Suppressor macrophage treated with lipopolysaccharide for 4 hours (primary cell): ENCODE results near the gene IMPDH2.
"Not testable (repeated sequence)": the region's sequence is repeated elsewhere in the genome, so short reads cannot be mapped to it uniquely, and the experiment has no call there.

ENCODE experiments used
- DNase-seq: peaks from one replicate; pipeline ENCODE4 v3.0.0-alpha.2; 2020

The IMPDH2 gene

DNA sequence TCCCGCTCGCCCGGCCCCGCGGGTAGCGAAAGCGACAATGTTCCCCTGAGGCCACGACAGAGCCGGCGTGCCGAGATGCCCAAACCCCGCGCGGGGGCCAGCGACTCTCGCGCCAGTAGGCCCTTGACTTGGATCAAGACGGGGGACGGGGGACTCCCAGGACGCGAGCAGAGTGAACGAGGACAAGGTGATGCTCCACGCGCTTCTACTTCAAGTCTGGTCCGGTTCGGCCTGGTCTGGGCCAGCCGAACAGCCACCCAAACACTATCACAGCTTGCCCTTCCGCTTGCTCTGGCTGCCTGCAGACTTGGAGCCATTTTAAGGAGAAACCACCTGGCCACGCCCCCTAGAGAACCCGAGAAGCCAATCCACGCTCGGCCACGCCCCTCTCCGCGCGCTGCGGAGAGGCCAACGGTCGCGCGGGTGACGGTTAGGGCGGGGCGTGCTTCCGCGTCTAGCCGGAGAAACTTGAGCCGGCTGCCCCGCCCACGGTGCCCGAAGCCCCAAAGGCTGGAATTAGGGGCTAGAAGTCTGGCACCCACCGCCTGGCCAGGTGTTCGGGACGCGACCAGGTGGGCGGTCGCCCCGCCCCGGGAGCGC is 7.9 kb downstream of the IMPDH2 start:
- DNase-seq, result peak; percentile 100

GRCh38 chr3:49020330-49021212 is 8.6 kb downstream of the IMPDH2 start:
- peak; percentile 82 for DNase-seq

DNA sequence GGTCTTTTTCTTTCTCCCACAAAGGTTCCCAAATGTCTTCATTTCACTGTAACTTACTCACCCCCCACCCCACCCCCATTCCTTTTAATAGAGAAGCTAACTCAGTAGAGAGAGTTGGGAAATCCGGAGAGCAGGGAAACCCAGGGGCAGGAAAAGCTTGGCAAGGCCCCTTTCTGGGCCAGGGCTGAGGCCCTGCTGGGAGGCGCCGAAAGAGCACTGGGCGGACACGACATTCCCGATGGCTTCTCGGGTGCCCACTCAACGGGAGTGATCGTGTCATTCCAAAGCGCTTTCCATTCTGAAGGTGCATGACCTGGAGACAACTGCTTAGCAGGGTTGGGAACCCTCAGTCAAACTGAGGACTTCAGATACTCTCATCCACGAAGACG is 9.3 kb downstream of the IMPDH2 start:
- peak; percentile 78 for DNase-seq

GRCh38 chr3:49018707-49019006 is 10.5 kb downstream of the IMPDH2 start:
- no peak for DNase-seq

GRCh38 chr3:49017971-49018706 is 11.1 kb downstream of the IMPDH2 start, which contains the start of gene DALRD3:
Gene DALRD3 (minus strand): TSS chr3:49018580. CDS start chr3:49018564, 16 bp downstream.
- DNase-seq, result peak; percentile 61

- no peak for DNase-seq
These were observed 11.8 kb downstream of the IMPDH2 start for GRCh38 chr3:49017229-49017970.

DNA sequence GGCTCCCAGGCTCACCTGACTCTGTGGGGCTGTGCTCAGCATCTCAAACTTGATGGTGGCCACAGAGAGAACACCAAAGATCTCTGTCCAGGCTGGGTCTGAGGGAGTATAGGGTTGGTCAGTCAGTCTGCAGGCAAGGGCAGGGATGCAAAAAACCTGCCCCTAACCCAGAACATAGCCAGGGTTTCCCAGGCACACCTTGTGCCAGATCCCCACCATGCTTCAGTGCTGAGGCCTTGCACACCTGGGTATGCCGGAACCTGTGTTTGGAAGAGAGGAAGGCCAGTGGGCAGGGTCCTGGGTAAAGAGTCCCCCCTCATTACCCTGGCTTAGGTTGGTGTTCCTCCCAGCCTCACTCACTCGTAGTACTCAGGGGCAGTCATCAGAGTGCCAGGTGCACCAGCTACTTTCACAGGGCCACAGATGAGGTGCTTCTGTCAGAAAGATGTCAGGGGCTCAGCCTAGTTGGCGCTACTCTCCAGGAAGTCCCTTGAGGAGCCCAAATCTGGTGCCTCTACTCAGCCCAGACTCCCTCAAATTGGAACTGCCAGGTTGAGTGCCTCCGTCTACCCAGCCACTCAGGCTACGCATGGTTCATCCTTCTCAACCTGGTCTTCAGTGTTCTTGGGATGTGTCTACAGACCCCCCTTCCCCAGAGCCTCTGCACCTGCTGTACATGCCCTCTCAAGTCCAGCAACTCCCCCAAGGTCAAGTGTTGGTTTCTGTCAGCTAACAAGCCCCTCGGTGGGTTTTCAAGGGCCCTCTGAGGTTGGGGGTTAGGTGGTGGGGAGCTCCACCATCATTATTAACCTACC is 12.6 kb downstream of the IMPDH2 start:
- no peak for DNase-seq

GRCh38 chr3:49015765-49016164 is 13.4 kb downstream of the IMPDH2 start:
- DNase-seq, result no peak

- DNase-seq, result no peak
These were observed 14.1 kb downstream of the IMPDH2 start for GRCh38 chr3:49015072-49015471.

GRCh38 chr3:49013738-49014660 is 15.2 kb downstream of the IMPDH2 start:
- peak; percentile 50 for DNase-seq

- DNase-seq, result no peak
These were observed 16.0 kb downstream of the IMPDH2 start for GRCh38 chr3:49013113-49013737.

DNA sequence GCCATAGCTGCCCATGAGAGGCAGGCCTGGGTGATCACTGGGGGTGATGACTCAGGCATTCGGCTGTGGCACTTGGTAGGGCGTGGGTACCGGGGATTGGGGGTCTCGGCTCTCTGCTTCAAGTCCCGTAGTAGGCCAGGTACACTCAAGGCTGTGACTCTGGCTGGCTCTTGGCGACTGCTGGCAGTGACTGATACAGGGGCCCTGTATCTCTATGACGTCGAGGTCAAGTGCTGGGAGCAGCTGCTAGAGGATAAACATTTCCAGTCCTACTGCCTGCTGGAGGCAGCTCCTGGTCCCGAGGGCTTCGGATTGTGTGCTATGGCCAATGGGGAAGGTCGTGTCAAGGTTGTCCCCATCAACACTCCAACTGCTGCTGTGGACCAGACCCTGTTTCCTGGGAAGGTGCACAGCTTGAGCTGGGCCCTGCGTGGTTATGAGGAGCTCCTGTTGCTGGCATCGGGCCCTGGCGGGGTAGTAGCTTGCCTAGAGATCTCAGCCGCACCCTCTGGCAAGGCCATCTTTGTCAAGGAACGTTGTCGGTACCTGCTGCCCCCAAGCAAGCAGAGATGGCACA is 16.7 kb downstream of the IMPDH2 start:
- DNase-seq, result no peak

DNA sequence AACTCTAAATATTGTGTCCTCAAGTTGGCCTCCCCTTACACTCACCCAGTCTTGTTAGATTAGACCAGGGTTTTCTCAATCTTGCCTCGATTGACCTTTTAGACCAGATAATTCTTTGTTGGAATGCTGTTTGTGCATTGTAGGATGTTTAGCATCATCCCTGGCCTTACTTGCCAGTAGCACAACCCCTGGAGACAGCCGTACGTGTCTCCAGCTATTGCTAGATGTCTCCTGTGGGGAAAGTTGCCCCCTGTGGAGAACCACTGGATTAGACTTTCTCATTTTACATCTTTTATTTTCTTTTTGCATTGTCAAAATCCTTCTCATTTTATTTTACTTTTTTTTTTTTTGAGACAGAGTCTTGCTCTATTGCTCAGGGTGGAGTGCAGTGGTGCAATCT is 19.8 kb downstream of the IMPDH2 start:
- DNase-seq, result no peak

GRCh38 chr3:49008627-49009026 is 20.6 kb downstream of the IMPDH2 start:
- DNase-seq, result not testable (repeated sequence)

DNA sequence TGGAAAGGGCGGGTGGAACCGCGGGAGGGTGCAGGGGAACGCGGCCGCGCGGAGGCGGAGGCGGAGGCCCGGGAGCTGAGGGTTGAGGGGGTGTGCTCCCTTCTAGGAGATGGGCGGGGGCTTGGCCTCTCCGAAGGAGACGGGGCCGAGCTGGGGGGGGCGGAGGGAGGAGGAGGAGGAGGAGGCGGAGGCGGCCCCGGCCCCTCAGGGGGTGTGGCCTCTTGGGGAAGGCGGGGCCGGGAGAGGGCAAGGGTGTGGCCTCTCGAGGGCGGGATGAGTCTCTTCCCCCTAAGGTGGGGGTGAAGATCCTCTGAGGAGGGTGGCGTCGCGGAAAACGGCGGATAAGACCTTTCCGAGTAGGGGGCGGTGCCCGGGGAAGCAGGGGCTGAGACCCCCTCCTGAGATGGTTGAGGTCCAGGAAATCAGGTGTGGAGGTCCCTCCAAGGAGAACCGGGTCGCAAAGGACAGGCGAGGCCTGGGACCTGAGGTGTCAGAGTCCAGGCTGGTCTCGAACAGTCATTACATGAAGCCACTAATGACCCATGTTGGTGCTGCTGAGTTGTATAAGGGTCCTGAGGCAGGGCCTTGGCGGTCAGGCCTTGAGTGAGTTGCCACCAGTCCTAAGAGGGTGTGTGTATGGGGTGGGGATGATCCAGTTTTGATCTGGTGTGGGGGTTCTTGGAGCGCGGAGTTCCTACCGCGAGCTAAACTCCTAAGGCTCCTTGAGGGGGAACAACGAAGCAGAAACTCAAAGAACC is 21.2 kb downstream of the IMPDH2 start:
- DNase-seq, result peak; percentile 83

DNA sequence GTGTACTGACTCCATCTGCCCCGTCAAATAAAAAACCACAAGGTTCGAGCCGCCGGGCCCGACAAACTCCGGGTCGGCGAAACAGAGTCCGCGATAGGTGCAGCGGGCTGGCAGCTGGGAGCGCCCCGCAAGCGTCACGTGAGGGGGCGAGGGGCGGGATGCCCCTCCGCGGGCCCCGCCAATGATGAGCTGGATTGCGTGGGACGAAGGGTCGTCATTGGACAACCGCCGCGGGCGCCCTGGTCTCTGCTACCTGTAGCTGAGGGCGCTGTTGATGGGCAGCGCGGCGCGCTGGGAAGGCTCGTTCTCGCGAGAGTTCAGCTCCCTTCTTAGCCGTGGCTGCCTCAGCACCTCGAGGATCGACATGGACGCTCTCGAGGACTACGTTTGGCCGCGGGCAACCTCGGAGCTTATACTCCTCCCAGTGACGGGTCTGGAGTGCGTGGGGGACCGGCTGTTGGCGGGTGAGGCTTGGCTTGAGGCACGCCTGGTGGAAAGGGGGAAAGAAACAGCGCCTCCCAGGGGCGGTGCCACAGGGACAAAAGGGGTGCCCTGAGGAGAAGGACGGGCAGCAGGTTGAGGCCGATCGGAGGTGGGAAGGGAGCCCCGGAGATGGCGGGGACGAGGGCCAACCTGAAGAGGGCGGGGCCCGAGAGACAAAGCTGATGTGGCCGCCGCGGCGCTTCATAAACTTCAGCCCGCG is 22.0 kb downstream of the IMPDH2 start, which contains the start of gene WDR6:
Gene WDR6 (plus strand): TSS at position 324 of the 703 bp plus-strand sequence. CDS start 41 bp downstream, at position 365.
- DNase-seq, result peak; percentile 93

DNA sequence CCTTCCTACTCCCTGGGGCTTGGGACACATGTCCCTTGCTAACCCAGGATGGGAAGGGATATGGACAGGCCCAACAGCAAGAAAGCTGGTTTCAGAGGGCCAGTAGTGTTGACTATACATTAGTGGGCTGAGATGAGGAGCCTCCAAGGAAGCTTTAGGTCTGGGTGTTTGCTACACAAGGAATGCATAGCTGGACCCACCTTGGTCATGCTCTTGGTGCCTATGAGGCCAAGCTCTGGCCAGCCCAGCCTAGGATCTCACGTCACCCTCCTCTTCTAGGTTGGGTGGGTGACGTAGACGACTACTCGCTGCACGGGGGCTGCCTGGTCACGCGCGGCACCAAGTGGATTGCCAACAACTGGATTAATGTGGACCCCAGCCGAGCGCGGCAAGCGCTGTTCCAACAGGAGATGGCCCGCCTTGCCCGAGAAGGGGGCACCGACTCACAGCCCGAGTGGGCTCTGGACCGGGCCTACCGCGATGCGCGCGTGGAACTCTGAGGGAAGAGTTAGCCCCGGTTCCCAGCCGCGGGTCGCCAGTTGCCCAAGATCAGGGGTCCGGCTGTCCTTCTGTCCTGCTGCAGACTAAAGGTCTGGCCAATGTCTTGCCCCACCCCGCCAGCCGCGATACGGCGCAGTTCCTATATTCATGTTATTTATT is 22.7 kb downstream of the IMPDH2 start:
- DNase-seq, result peak; percentile 37

GRCh38 chr3:49005998-49006397 is 23.2 kb downstream of the IMPDH2 start:
- no peak for DNase-seq
